ENCODE data around the gene KRT84. TPM values are rescaled to one million over a fixed set of nuclear protein-coding genes. Genes with fewer than 3 reads are reported as not detected.

KRT84 gene
- total and polyA plus RNA-seq, 10 of the 15 experiments (the other 5 are each of a cell fraction or from before 2014, with no cell fraction given): not detected

DNA sequence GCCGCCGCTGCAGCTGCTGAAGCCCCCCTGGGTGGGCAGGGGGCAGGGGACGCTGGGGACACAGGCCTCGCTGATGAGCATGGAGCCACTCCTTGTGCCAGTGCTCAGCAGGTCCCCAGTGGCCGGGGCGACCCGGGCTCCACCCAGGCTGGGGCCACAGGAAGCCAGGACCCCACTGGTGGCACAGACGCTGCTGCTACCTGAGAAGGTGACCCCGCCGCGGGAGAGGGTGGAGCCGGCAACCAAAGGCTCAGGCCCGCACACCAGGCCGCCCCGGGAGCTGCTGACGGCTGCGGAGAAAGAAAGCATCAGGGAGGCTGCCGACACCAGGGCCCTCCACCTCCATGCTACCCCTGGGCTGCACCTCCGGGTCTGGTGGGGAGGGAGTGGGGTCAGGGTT is 7.4 kb downstream of the KRT84 start:
- Histone ChIP-seq H3K9me3 (replicated peaks; ENCODE audit: control insufficient read depth, insufficient read depth, low read length) (no peaks in the 10 kb centered on the region), H3K4me3 (no peak overlapping the region), H3K9ac (ENCODE audit: control insufficient read depth, insufficient read depth, low read length) (no peak overlapping the region), H3K27ac (ENCODE audit: control insufficient read depth, insufficient read depth) (no peak overlapping the region), H3K27me3 (replicated peaks in 1 of 2; ENCODE audit: control insufficient read depth in 2 of 2, insufficient read depth in 2 of 2, low read length in 1 of 2) (peaks cover 0 to 1% of the 10 kb centered on the region in 2 experiments; a peak in 3 of 4 replicates), H4K20me1 (ENCODE audit: control insufficient read depth, insufficient read depth) (no peaks in the 10 kb centered on the region; the same call in 1 of the 2 replicates), H3K4me2 (ENCODE audit: control insufficient read depth, insufficient read depth) (no peak overlapping the region), H2AFZ (ENCODE audit: control insufficient read depth, low read depth, low read length) (no peak overlapping the region), H3K36me3 (ENCODE audit: control insufficient read depth in 2 of 2, insufficient read depth in 2 of 2, low read length in 1 of 2) (no peaks in the 10 kb centered on the region), H3K4me1 (ENCODE audit: control insufficient read depth, insufficient read depth, low read length) (no peaks in the 10 kb centered on the region), H3K79me2 (ENCODE audit: control insufficient read depth, insufficient read depth, low read length) (no peaks in the 10 kb centered on the region)
- ChIA-PET POLR2A (no interaction called here), RAD21 (ENCODE audit: unreplicated experiment) (no interaction called here), CTCF (interaction anchor here (0.9 to 1.2 kb wide), 2 partner anchors 493 to 502 kb away, joined by 3 to 4 read pairs; no protein-coding TSS in a partner anchor), SMC1A (ENCODE audit: uncharacterized antibody, unreplicated experiment) (no interaction called here)
- in situ Hi-C loops (cut with MboI): loop anchor here (25.0 kb wide), 1 partner anchor 609 kb away; no protein-coding TSS in a partner anchor
- FAIRE-seq (no peak), ATAC-seq (no peak), DNase-seq (ENCODE audit: low read depth, low spot score) (no peak)
- BruUV-seq (replicated peaks): no TSS peak
- no peak for TF ChIP-seq NBN (IDR thresholded peaks at IDR 0.05)
- TF ChIP-seq RAD51 (IDR thresholded peaks at IDR 0.05): no peak
- no peak for TF ChIP-seq ZBTB40 (IDR thresholded peaks at IDR 0.05; ENCODE audit: borderline replicate concordance)
- TF ChIP-seq, protein P1, sequence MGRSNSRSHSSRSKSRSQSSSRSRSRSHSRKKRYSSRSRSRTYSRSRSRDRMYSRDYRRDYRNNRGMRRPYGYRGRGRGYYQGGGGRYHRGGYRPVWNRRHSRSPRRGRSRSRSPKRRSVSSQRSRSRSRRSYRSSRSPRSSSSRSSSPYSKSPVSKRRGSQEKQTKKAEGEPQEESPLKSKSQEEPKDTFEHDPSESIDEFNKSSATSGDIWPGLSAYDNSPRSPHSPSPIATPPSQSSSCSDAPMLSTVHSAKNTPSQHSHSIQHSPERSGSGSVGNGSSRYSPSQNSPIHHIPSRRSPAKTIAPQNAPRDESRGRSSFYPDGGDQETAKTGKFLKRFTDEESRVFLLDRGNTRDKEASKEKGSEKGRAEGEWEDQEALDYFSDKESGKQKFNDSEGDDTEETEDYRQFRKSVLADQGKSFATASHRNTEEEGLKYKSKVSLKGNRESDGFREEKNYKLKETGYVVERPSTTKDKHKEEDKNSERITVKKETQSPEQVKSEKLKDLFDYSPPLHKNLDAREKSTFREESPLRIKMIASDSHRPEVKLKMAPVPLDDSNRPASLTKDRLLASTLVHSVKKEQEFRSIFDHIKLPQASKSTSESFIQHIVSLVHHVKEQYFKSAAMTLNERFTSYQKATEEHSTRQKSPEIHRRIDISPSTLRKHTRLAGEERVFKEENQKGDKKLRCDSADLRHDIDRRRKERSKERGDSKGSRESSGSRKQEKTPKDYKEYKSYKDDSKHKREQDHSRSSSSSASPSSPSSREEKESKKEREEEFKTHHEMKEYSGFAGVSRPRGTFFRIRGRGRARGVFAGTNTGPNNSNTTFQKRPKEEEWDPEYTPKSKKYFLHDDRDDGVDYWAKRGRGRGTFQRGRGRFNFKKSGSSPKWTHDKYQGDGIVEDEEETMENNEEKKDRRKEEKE (IDR thresholded peaks at IDR 0.05): no peak
- no peak for TF ChIP-seq TCF12 (IDR thresholded peaks at IDR 0.05; ENCODE audit: low read depth, low read length)
- TF ChIP-seq GABPA (IDR thresholded peaks at IDR 0.05; ENCODE audit: low read depth): no peak
- no peak for TF ChIP-seq PML (IDR thresholded peaks at IDR 0.05; ENCODE audit: low read length)
- intact Hi-C loops (cut with micrococcal nuclease; ENCODE audit: unreplicated experiment): loop anchor here (10.0 kb wide), 1 partner anchor 127 kb away; no protein-coding TSS in a partner anchor
- WGBS (ENCODE audit: insufficient coverage, insufficient replicate concordance, low lambda C conversion rate, missing lambda C conversion rate): 45% methylated on average over 17 of the region's 19 CpGs

Data from GM12878 (cell line).